SIG-M5 treated with dmso at 0.1 percent for 504 hours (cell line): ENCODE results near the gene ERN2.
"Not testable (repeated sequence)": the region's sequence is repeated elsewhere in the genome, so short reads cannot be mapped to it uniquely, and the experiment has no call there.

ENCODE experiments used
- DNase-seq: peaks from one replicate; lab custom pipeline; 2025; ENCODE audit not compliant: unreplicated experiment; lab: John Stamatoyannopoulos, UW

ERN2 gene

GRCh38 chr16:23722613-23723240 lies 9.7 kb upstream of the ERN2 start:
- not testable (repeated sequence) for DNase-seq

DNA sequence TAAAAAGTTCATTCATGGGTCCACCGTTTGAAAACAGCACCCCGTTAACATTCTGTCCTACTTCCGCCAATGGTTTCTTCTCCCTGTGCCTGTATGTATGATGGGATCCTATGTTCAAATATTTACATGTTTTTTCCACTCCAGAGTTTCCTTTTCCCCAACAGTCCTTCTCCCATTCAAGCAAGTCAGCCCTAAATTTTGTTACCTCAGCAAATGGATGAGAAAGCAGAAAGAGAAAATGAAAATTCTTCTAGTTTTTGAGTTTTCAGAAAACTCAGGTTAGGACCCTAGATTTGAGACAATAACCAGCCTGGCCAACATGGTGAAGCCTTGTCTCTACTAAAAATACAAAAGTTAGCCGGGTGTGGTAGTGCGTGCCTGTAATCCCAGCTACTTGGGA lies 3.5 kb upstream of the ERN2 start:
- no peak for DNase-seq

DNA sequence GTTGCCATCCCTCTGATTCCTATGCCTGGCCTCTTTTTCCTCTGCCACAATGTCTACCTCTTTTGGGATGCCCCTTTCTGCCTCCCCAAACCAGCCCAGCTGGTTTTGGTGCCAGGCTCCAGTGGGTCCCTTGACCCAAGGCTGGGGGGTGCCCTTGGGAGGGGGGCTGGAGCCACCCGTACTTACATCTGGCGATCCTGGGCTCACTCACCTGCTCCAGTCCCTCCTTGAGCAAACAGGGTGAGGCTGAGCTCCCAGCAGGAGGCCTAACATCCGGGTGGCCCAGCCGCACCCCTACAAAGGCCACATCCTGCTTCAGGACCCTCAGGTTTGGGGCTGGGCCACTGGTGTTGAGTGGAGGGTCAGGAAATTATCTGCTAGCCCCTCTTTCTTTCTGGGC lies 1.2 kb downstream of the ERN2 start:
- no peak for DNase-seq

DNA sequence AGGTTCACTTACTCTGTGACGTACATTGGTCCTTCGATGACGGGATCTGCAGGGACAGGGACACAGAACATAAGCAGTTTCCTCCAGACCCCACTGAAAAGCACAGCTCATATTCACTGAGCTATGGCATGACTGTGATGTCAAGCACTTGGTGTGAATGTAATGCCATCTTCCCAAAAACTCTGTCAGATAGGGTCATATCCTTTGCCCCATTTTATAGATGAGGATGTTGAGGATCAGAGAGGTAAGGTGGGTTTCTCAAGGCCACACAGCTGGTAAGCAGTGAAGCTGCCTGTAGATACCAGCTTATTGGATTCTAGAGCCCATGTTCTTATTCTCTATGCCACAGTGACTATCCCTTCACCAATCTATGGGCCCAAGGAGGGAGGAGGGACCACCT lies 2.5 kb downstream of the ERN2 start:
- no peak for DNase-seq

DNA sequence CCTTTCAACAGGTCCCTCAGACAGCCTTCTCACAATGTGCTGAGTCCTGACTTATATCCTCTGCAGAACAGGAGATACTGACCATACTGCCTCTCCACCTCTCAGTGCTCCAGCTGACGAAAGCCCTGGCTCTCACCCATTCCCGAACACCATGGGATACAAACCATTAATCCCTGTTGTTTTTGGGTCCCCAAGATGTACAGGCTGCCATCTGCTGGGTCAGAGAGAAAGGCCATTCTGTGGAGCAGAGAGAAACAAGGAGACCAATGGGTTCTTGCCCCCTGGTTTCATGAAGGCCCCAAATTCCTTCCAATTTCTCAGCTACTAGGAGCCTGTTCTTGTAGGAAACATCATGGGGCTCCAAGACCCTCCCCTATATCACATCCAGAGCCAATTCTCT lies 3.0 kb downstream of the ERN2 start:
- no peak for DNase-seq

DNA sequence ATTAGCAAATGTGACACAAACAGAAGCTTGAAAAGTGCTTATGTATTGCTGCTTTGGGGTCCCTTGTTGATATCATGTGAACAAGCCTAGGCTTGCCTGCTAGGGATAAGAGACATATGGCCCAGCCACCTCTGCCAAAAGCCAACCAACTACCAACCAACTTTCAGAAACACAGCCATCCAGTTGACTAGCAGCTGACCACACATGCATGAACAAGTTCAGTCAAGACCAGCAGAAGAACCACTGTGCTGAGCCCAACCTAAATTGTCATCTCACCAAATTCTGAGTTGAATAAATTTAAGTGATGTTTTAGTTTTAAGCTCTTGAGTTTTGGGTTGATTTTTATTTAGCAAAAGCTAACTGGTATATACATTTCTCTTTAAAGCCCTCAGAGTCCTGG lies 3.5 kb downstream of the ERN2 start:
- DNase-seq: no peak

DNA sequence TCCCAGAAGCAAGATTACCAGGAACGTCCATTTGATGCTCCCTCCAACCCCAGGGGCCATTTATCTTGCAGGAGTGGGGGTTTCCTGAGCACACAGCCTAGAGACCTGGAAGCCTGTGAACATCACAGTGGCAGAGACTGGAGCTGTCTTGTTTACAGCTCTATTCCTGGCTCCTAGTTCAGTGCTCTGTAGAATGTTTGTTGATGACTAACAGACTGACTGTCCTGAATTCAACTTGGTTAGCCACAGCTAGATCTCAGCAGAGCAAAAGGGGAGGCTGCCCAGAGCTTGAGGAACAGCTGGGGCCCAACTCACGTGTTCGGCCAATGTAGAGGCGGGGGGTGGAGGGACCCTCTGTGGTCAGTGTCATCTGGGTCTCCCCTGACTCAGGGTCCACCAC lies 6.6 kb downstream of the ERN2 start:
- no peak for DNase-seq

DNA sequence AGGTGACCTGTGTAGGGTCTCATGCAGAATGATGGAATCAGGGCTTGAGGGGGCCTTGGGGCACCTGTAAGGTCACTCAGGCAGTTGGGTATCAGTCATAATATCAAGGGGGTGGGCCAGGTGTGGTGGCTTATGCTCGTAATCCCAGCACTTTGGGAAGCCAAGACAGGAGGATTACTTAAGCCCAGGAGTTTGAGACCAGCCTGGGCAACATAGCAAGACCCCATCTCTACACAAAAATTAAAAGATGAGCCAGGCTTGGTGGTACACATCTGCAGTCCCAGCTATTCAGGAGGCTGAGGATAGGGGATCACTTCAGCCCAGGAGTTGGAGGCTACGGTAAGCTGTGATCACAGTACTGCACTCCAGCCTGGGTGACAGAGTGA lies 7.5 kb downstream of the ERN2 start:
- DNase-seq: no peak

- no peak for DNase-seq
Measured at GRCh38 chr16:23704772-23705516, 8.1 kb downstream of the ERN2 start.

DNA sequence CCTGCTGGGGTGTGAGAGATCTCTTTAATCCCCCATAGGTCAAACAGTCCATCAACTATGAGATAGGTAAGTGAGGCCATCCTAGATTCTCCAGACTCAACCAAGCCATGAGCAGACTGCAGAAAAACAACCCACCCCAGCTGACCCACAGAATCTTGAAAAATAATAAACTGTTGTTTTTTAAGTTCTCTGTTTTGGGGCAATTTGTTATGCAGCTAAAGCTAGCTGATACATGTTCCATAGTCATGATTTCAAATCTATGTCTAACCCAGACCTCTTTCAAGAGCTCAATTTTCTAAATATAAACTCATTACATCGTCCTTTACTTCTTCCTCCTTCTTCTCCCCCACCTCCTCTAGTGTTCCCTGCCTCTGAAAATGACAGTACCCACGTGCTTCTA lies 10.1 kb downstream of the ERN2 start:
- no peak for DNase-seq

DNA sequence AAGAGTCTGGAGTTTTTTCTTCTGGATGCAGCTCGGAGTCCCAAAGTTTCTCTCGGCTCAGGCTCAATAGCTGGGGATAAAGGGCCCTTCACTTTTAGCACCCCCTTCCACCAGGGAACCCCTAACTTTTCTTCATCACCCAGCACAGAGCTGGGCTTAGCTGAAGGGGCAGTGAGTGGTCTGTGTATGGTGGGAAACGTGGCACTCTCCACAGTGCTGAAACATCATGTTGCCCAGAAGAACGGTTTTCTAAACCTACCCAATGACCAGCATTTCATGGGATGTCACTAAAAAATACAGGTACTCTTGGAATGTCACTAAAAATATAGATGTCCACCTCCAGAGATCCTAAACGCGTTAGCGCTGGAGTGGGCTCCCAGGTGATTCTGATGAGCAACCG lies 12.0 kb downstream of the ERN2 start:
- no peak for DNase-seq

- no peak for DNase-seq
Measured at GRCh38 chr16:23700509-23700908, 12.5 kb downstream of the ERN2 start.

- DNase-seq: no peak
Measured at GRCh38 chr16:23700093-23700492, 12.9 kb downstream of the ERN2 start.

- DNase-seq: peak; percentile 26
Measured at GRCh38 chr16:23699100-23699499, 13.9 kb downstream of the ERN2 start.

- no peak for DNase-seq
Measured at GRCh38 chr16:23695756-23696155, 17.3 kb downstream of the ERN2 start.

- DNase-seq: no peak
Measured at GRCh38 chr16:23694644-23695373, 18.2 kb downstream of the ERN2 start.

DNA sequence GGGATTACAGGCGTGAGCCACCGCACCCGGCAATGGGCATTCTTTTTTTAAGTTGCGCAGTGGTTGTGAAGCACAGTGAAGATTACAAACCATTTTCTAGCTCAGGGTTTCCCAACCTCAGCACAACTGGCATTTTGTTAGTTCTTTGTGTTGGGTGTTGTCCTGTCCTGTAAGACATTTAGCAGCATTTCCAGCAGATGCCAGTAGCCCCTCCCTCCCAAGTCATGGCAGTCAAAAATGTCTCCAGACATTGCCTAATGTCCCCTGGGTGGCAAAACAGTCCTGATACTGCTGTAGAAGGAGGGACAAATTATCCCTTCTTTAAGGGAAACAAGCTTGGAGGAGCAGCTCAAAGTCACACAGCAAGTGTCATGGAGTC lies 18.8 kb downstream of the ERN2 start:
- DNase-seq: no peak

GRCh38 chr16:23692190-23692837 lies 20.7 kb downstream of the ERN2 start:
- DNase-seq: no peak

DNA sequence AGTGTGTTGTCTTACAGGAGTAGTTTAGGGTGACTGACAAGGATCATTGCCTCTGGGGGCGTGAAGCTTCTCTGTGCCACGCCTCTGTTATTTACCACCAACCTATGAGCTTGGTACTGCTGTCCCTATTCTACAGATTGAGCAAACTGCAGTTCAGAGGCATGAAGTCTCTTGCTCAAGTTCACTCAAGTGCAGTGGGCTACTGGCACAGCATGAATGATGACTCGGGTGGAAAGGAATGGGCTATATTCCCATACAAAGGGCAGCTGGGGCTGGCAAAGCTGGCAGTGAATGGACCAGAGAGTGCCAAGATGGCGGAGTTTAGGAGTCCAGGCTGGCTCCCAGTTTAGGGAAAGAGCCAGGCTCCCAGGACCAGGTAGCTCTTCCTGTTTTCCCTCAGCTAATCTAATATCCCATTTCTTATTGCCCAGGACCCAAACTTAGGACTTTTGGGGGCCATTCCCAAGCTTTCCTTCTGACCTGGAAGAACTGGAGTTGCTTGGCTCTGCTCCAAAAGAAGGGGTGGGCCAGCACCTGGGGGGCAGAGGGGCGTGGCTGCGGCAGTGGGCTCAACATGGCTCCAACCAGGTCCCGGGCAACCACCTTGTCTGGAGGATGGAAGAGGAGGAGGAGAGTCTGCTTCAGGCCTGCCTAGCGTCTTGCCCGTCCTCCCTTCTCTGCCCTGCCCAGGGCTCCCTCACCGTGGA lies 21.4 kb downstream of the ERN2 start:
- DNase-seq: peak; percentile 40

GRCh38 chr16:23690771-23691482 lies 22.1 kb downstream of the ERN2 start:
- DNase-seq: no peak
